NCI-H1092 treated with DMSO at 0.1 percent for 48 hours (cell line): ENCODE results near the gene GGN.
"Not testable (repeated sequence)": the region's sequence is repeated elsewhere in the genome, so short reads cannot be mapped to it uniquely, and the experiment has no call there.

Experiments
- DNase-seq: peaks from one replicate; lab custom pipeline; 2025; lab: John Stamatoyannopoulos, UW

The GGN gene, protein sequence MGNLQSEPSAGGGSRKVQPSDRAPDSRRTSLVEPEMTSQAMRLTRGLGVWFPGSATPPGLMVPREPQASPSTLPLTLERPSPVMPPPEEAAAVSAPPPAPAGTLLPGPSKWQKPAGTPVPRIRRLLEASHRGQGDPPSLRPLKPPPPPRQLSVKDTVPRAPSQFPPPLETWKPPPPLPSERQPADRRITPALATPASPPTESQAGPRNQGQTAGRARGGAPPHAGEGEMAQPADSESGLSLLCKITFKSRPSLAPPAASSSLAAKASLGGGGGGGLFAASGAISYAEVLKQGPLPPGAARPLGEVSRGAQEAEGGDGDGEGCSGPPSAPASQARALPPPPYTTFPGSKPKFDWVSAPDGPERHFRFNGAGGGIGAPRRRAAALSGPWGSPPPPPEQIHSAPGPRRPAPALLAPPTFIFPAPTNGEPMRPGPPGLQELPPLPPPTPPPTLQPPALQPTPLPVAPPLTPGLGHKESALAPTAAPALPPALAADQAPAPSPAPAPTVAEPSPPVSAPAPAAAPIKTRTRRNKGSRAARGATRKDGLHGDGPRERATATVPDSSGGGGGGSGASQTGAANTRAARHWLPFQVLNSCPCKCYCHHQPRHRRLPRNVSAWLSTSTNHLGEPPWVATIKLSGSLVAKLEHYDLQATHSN

DNA sequence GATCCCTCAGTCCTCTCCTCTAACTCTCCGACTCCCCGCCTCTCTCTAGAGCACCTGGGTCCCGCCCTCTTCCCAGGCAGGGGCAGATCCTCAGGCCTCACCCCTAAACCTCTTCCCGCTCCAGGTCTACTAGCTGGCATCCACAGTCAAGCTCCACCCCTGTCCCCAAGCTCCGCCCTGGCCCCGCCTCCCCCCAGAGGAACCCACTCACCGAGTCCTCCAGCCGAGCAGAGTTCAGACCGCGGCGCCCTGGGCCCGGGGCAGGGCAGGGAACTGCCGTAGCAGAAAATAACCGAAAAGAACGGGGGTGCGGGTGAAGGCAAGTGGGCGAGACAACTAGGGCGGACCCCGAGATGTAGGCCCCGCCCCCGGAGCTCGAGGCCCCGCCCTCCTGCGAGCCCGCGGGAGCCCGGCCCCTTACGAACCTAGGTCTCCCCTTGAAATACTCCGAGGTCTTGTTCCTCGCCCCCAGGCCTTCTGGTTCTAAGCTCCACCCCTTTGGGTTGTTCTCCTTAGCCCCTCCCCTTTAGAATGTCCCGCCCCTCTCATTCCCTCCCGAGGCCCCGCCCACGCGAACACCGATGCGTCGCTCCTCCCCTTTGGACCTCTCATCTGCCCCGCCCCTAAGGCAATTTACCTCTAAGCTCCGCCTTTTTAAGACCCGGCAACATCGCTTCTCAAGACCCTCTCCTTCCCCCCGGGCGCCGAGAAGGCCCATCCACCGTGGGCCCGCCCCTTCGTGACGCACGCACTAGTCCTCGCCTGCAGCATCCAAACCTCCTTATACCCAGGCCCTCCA is at the start of gene GGN:
Gene GGN (minus strand): TSS at position 485 of the 799 bp plus-strand sequence. CDS start 773 bp downstream, outside the sequence.
- peak; percentile 70 for DNase-seq

DNA sequence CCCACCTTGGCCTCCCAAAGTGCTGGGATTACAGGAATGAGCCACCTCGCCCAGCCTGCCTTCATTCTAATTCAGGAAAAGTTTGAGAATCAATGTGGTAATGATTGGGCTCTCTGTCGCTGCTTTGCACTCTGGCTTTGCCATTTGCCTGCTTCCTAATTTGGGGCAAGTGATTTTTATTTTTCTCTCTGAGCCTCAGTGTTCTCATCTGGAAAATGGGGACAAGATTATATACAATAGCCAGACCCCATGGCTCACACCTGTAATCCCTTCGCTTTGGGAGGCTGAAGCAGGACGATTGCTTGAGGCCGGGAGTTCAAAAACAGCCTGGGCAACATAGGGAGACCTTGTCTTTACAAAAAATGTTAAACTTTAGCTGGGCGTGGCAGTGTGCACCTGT is 49.5 kb upstream of the GGN start:
- DNase-seq = no peak

DNA sequence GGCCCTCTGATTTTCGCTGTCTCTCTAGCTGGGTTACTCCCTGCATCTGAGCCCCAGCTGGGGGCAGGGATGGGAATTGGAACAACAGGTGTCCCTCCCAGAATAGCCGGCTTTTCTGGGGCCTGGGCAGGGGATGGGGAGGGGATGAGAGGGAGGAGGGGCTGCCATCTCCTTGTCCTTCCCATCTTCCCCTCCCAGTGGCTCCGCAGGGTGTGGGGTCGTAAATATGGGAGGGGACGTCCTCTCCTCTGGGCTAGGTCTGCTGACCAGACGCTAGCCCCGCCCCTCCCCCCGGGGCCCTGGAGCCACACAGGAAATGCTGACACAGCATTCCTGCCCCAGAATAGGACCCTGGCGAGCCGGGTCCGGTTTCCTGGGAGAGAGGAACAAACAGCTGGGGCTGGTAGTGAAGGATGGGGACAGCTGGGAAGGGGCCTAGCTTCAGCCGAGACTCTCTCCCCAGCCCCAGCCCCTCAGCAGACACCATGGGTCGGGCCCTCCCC is 46.8 kb upstream of the GGN start:
- DNase-seq = no peak

DNA sequence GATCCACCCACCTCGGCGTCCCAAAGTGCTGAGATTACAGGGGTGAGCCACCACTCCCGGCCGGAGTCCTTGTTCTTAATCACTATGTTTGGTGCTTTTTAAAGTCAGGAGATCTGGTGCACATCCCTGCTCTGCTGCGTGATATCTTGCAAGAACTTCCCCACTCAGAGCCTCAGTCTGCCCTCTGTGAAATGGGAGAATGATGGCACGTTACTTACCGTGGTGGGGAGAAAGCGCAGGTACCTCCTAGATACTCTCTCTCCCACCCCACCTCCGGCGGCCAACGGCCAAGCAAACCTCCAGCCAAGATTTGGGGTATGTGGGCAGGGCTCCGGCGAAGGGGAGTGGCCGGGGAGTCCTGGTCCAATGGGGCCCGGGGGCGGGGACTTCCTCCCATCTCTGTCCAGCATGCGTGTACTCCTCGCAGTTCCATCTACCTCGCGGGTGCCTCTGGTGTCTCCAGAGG is 45.5 kb upstream of the GGN start, which contains the start of gene RYR1:
Gene RYR1 (plus strand): TSS at position 424 of the 466 bp plus-strand sequence. CDS start 139 bp downstream, outside the sequence.
- DNase-seq = no peak

DNA sequence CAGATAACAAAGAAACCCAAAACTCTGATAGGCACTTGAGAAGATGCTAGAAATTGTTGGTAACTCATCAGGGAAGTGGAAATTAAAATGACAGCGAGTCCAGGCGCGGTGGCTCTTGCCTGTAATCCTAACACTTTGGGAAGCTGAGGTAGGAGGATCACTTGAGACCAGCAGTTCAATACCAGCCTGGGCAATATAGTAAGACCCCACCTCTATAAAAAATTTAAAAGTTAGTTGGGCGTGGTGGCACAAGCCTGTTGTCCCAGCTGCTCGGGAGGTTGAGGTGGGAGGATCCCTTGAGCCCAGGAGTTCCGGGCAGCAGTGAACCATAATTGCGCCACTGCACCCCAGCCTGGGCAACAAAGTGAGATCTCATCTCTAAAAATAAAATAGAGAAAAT is 43.1 kb upstream of the GGN start:
- no peak for DNase-seq

DNA sequence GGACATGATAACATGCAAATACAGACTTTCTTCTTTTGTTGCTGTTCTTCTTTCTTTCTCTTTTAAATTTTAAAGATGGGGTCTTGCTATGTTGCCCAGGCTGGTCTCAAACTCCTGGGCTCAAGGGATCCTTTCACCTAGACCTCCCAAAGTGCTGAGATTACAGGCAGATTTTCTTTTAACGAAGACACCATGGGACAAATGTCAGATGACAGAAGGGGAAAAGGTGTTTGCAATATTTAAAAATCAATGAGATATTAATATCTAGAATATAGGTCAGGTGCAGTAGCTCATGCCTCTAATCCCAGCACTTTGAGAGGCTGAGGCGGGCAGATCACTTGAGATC is 42.0 kb upstream of the GGN start:
- no peak for DNase-seq

DNA sequence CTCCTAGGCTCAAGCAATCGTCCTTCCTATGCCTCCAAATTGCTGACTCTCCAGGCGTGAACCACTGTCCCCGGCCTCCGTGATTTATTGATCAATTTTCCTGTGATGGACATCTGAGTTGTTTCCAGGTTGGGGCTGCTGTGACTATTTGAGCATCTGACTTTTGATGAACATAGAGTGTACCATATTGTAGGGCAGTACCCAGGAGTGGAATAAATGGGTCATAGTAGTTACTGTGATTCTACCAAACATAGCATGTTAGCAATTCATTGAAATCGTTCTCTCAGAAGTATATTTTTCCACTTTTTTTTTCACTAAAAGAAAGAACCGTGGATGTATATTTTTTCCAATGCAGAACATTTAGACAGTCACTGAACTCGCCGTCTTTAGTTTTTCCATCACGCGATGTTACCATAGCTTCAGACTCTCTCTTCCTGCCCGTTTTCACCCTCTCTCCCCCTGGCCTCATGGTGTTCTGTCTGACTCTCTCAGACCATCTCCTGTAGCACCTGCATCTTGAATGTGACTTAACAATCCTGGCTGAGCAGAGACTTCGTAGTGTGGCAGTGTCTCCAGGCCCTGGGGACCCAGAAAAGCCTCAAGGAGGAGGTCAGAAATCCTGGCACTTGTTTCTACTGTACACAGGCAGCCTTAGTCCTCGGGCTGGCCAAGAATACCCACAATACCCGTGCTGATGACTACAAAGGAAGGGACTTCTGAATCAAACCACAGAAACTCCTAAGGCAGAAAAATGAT is 41.4 kb upstream of the GGN start:
- DNase-seq = no peak

DNA sequence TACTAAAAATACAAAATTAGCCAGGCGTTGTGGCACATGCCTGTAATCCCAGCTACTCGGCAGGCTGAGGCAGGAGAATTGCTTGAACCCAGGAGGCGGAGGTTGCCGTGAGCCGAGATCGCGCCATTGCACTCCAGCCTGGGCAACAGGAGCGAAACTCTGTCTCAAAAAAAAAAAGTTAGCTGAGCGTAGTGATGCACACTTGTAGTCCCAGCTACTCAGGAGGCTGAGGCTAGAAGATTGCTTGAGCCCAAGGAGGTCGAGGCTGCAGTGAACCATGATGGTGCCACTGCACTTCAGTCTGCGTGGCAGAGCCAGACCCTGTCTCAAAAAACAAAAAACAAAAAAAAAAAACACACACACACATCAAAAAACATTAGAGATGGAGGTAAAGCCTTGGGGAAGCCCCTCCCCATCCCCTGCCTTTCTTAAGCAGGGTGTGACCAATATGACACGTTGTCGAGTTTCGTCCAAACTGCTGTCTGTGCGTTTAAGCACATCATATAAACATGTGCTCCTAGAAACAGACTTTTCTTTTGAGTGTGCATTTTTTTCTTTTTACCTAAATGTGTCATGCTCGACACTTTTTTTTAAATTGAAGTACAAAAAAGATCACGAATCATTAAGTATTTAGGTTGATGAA is 39.3 kb upstream of the GGN start:
- not testable (repeated sequence) for DNase-seq

DNA sequence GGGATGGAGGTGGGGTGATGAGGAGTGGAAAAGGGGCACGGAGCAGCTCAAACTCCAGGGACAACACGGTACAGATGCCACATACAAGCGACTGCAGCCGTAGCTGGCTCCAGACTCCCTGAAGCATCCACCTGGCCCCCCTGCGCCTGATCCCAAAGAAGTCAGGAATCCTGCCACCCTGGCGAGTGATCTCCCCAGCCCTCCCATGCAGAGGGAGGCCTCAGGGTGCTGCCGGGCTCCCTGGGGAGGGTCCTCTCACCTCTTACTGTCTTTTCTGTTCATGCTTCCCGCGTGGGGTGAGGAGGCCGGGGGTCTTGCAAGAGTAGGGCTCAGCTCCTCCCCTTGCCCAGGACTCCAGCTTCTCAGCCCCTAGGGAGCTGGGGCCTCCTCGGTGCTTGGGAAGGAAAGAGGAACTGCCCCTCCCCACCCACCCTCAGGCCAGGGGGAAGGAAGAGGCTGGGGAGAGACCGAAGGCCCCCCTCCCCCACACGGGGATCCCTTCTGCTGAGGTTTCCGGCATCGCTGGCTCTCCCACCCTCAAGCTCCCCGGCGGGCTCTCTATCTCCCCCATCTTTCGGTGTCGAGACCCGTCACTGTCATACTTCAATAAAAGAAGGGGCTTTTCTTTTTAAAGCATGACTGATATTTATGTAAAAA is 38.1 kb upstream of the GGN start, which contains the start of gene RASGRP4:
Gene RASGRP4 (minus strand): TSS at position 410 of the 657 bp plus-strand sequence. CDS start 128 bp downstream, at position 282.
- no peak for DNase-seq

DNA sequence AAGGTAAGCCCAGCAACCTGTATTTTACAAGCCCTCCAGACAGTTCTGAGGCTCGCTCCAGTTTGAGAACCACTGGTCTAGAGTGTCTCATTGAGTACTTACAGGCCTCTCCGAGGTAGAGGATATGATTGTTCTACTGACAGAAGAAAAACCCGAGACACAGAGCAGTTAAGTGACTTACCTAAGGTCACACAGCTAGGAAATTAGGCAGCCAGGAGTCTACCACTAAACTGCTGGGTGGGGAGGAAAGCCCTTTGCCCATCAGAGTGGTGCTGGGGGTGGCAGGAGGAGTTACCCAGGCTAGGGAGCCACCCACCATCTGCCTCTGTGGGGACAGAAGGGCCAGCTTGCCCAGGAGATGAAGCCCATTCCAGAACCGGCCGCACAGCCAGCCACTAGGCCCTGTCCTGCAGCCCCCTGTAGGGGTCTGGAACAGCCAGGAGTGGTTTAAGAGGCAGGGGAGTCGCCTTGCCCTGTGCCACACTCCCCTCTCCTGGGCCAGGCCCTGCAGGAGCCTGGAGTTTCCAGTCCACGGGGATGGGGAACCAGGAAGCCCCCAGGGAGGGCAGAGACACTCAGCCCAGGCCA is 37.5 kb upstream of the GGN start:
- no peak for DNase-seq

DNA sequence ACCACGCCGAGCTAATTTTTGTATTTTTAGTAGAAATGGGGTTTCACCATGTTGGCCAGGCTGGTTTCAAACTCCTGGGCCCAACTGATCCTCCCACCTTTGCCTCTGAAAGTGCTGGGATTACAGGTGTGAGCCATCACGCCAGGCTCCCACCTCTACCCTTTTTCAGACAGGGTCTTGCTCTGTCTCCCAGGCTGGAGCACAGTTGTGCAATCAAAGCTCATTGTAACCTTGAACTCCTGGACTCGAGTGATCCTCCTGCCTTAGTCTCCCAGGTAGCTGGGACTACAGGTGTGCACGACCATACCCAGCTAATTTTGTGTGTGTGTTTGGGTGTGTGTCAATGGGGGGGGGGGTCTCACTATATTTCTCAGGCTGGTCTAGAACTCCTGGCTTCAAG is 36.4 kb upstream of the GGN start:
- no peak for DNase-seq

DNA sequence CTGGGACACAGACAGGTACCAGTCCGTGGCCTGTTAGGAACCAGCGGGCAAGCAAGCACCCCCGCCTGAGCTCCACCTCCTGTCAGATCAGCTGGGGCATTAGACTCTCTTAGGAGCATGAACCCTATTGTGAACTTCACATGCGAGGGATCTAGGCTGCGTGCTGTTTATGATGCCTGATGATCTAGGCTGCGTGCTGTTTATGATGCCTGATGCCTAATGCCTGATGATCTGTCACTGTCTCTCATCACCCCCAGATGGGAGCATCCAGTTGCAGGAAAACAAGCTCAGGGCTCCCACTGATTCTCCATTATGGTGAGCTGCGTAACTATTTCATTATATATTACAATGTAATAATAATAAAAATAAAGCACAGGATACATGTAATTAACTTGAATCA is 34.6 kb upstream of the GGN start:
- no peak for DNase-seq

DNA sequence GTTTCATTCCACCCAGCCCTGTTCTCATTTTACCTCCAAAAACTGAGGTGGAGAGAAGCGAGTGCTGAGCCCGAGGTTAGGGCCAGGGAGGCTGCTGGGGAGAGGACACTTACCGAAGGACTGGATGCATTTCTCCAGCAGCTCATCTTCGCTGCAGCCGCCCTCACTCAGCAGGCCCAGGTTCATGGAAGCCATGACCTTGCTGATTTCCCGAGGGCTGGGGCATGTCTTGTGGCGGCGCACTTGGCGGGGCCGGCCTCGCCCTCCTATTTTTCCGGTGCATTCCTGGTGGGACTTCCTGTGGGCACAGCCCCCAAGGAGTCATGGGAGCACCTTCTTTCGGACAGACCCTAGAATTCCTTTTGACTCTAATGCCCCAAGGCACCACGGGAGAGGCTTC is 34.0 kb upstream of the GGN start:
- no peak for DNase-seq

DNA sequence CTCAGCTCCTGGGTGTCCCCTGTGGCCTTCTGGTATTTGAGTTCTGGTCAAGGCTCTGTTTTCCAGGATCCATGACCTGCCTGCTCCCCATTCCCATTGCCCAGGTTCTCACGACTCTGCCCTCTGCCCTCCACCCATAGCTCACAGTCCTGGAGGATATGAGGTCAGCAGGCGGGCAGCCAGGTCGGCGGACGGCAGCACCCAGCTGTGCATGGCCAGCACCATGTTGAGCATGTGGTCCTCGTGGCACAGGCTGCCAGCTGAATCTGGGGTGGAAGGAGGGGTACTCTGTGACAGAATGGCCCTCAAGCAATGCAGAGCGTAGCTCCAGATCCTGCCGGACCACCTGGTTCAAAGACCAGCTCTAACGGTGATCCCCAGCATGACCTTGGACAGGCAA is 33.1 kb upstream of the GGN start:
- no peak for DNase-seq

DNA sequence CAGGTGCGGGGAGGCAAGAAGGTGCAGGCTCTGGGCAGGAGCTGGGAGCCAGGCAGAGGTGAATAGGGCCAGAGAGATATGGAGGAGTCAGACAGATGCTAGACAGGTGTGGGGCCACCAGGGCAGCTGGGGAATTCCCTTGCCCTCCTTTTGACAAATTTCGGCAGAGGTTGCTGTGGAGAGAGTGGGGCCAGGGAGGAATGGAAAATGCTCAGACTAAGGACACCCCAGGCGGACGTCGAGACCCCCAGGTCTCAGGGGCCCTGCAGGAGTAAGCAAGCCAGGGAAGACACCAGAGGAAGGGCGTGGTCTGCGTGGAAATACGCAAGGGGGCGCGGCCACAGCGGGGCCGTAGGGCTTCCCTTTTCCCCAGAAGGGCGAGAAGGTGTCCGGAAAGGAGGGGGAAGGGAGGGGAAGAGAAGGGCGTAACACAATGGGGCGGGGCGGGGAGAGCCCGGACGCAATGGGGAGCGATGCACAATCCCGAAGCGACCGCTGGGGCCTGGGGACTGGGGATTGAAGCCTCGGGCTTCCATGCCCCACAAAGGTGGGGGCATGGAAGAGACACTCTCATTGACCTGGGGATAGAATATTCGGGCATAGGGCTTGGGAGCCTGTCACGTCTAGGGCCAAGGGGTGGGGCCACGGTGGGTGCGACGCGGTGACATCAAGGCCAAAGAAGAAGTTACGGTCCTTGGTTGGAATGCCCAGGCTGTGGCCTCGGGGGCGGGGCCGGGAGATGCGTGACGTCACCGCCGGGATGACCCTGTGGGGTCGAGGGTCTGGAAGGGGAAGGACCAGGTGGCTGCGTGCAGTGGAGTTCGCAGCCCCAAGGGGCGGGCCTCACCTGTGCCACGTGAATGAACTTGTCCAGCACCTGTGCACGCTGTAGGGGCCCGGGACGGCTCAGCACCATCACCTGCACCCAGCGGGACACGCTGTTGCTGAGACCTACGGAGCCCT is 30.0 kb upstream of the GGN start:
- DNase-seq = no peak

DNA sequence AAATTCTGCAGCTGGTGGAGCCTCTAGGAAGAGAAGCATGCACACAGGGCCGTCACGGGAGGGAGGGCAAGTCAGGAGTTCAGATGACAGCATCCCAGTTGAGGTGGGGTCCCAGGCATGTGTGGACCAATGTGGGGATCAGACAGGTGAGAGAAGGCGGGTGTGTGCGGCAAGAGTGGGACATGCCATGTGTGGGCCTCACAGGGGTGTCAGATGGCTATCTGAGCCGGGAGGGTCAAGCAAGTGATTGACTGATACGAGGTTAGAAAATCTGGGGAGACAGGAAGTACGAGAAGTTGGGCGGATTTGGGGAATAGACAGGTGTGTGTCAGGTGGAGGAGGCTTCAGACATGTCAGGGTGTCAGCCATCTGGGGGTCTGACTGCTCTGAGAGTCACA is 29.3 kb upstream of the GGN start:
- DNase-seq = no peak

DNA sequence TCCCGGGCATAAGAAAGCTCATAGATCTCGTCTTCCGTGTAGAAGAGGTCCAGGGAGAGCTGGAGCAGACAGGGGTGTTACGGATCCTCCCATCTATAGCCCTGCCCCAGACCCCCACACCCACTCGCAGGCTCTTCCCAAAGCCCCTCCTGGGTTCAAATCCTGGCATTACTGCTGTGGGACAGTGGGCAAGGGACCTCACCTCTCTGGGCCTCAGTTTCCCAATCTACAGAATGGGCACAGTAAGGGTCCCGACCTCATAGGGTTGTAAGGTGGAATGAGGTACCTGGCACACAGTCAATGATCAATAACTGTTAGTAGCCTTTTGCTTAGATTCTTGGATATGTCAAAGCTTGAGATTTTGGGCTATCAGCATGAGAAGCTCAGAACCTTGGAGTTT is 25.6 kb upstream of the GGN start:
- DNase-seq = no peak

DNA sequence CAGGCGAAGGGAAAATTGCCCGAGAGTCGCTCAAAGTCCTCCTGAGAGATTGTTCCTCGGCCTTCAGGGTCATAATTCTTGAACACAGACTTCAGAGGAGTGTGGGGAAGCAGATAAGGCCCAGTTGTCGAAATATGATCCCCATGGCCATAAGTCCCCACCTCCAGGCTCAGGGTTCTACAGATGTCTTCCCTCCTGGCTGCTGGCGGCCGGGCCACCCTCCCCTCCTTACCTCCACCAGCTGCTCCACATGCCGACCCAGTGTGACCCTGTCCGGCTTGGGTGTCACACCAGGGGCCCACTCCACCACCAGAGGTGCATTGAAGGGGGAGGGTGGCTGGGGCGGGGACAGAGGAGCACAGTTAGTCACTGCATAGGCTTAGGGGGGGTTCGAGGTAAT is 25.1 kb upstream of the GGN start:
- no peak for DNase-seq

DNA sequence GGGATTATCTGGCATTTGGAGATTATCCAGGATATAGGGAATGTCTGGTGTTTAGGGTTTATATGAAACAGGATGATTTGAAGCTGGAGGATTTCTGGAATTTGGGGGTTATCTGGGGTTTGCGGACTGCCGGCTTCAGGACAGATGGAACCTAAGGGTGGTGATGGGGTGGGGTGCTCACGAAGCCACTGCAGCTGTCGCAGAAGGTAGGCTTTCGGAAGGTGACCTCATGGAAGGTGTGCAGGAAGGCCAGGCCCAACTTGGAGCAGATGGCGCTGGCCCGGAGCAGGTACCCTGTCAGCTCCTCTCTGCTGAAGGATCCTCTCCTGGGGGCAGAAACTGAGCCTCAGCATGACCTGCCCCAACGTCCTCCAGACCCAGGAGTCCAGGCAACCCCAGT is 24.7 kb upstream of the GGN start:
- DNase-seq = no peak
